Activated CD4-positive, alpha-beta T cell treated with anti-CD3 and anti-CD28 coated beads, Interleukin-2, amount 10 ng/mL, durations not matched to agents 24 days and 14 days (primary cell): ENCODE measurements around the gene NTPCR. TPM values are rescaled to one million over a fixed set of nuclear protein-coding genes. Genes with fewer than 3 reads are reported as not detected.
A peak's percentile ranks its signal among the peaks of the same experiment; 100 is the strongest.

Source experiments
- DNase-seq: peaks from one replicate; pipeline ENCODE4 v3.0.0; 2022
- H3K27ac Mint-ChIP-seq: one replicate; pipeline ENCODE4 v1.8.0; 2022; ENCODE audit warnings: mild to moderate bottlenecking, mixed read lengths
- H3K27me3 Mint-ChIP-seq: one replicate; pipeline ENCODE4 v1.8.0; 2022; ENCODE audit warnings: mixed read lengths
- H3K36me3 Mint-ChIP-seq: one replicate; pipeline ENCODE4 v1.8.0; 2022; ENCODE audit warnings: low read depth, mild to moderate bottlenecking, mixed read lengths
- H3K4me1 Mint-ChIP-seq: one replicate; pipeline ENCODE4 v1.8.0; 2021; ENCODE audit warnings: mixed read lengths
- H3K4me3 Mint-ChIP-seq: one replicate; pipeline ENCODE4 v1.8.0; 2022; ENCODE audit warnings: mild to moderate bottlenecking, moderate library complexity, mixed read lengths
- H3K9me3 Mint-ChIP-seq: one replicate; pipeline ENCODE4 v1.8.0; 2021; ENCODE audit warnings: mixed read lengths
- intact Hi-C: fragments of 100-400 bp; cut with micrococcal nuclease; formaldehyde crosslinking; loops from one replicate; pipeline ENCODE4 v1.15.1; 2023
- total RNA-seq: library from RNA; stranded (reverse); gene quantifications from 2 replicates; pipeline ENCODE4 v1.2.3, GENCODE V29; 2022

Gene NTPCR
- total RNA-seq, 1 donor from 2014 or later, result 30.5 TPM

DNA sequence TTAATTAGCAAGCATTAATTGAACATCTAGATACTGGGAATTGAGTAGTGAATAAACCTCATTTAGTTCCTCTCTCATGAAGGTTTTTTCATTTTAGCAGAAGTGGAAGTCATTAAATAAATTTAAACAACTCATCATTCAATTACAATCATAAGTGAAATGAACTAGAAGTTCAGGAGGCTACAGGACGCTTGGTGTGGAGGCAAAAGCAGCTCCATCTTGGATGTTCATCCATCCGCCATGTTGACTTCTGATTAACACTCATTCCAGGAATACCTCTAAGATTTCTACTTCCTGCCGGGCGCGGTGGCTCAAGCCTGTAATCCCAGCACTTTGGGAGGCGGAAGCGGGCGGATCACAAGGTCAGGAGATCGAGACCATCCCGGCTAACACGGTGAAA is 11.5 kb upstream of the NTPCR start:
- intact Hi-C loops, result no loop called here
- no peak overlapping the region for H3K4me3 Mint-ChIP-seq
- H3K36me3 Mint-ChIP-seq, result no peaks in the 10 kb centered on the region
- no peak for DNase-seq
- H3K4me1 Mint-ChIP-seq, result peaks cover 11% of the 10 kb centered on the region
- H3K27ac Mint-ChIP-seq, result no peak overlapping the region
- no peaks in the 10 kb centered on the region for H3K9me3 Mint-ChIP-seq
- peaks cover 3% of the 10 kb centered on the region for H3K27me3 Mint-ChIP-seq

DNA sequence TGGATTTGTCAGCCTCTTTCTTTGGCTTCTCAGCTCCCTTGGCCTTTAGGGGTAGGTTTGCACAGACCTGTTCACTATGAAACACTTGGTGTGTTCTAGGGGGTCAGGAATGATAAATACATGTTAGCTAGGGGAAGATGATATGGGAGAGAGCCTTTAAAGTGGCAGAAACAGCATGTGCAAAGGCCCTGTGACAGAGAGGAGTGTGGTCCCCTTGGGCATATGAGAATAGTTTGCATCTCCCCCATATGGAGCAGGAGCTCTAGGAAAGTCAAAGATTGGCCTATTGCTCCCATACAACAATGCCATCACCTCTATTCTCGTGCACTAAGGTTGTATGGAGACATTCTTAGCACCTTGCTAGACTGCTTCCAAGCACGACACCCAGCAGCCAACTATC is 10.7 kb upstream of the NTPCR start:
- Mint-ChIP-seq H3K4me1 (peaks cover 18% of the 10 kb centered on the region), H3K27me3 (peaks cover 3% of the 10 kb centered on the region), H3K36me3 (no peaks in the 10 kb centered on the region), H3K4me3 (no peak overlapping the region), H3K9me3 (no peaks in the 10 kb centered on the region), H3K27ac (no peak overlapping the region)
- DNase-seq, result no peak
- intact Hi-C loops, result no loop called here

GRCh38 chr1:232940262-232940661 is 10.1 kb upstream of the NTPCR start:
- intact Hi-C loops, result no loop called here
- no peak overlapping the region for H3K4me3 Mint-ChIP-seq
- no peak for DNase-seq
- H3K27ac Mint-ChIP-seq, result no peak overlapping the region
- peaks cover 3% of the 10 kb centered on the region for H3K27me3 Mint-ChIP-seq
- no peaks in the 10 kb centered on the region for H3K36me3 Mint-ChIP-seq
- H3K4me1 Mint-ChIP-seq, result peaks cover 18% of the 10 kb centered on the region
- no peaks in the 10 kb centered on the region for H3K9me3 Mint-ChIP-seq

DNA sequence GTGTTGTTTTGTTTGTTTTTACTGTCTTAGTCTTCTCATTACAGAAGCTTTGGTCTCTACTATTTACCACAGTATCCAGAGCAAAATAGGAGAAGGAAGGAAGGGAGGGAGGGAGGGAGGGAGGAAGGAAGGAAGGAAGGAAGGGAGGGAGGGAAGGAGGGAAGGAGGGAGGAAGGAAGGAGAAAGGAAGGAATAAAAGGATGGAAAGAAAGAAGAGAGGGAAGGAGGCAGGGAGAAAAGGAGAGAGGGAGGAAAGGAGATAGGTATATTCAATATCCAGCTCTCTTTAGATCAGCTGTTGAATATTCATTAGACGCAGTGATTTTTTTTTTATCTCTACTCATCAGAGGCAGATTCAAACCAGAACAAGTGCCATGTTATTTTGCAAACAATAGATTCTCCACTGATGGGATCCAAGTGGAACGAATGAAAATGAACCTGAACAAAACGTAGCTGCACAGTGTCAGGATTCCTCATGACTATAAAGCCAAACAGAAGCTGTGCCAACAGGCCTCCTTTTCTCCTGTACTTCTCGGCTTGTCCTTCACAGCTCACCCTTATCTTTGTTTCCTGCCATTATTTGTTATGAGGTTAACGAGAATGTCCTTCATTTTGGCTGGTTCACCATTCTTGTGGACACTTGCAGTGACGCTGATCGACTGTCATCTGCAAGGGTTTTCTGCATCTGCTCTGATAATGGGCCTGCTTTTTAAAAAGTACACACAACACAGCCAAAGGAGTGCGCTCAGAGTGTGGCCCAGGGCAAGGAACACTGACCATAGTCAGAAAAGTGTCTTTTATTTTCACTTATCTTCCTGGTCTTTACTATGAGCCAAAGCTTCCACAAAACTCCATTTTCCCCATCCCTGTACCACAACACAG is 7.8 kb upstream of the NTPCR start:
- Mint-ChIP-seq H3K27me3 (peaks cover 3% of the 10 kb centered on the region), H3K27ac (no peak overlapping the region), H3K36me3 (no peaks in the 10 kb centered on the region), H3K9me3 (no peaks in the 10 kb centered on the region), H3K4me3 (no peak overlapping the region), H3K4me1 (peaks cover 18% of the 10 kb centered on the region)
- DNase-seq, result no peak
- intact Hi-C loops, result no loop called here

DNA sequence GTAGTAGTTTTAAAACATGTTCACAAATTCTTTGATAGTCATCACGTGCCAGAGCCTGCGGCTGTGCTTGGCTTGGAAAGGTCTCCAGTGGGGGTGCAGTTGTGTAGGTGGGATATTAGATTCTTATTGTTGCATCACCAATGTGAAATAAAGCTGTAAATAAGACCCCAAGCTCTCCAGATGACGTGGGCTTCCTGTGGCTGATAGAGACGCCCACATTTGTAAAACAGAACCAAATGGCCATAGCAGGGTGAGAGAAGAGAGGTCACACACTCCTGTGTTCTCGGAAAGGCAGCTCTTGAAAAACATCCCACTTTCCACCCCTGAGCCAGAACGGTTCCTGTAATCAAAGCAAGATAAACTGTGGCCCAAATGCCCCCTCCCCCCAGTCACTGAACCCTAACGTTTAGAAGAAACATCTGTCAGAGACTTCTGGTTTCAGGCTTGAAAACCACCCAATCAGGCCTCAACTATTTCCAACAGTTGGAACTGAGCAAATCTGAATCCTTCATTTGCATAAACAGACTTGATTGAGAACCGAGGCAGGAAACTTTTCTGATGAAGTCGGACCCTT is 6.6 kb upstream of the NTPCR start:
- Mint-ChIP-seq H3K36me3 (no peaks in the 10 kb centered on the region), H3K27ac (peak overlapping the region; percentile 48), H3K4me1 (peaks cover 13% of the 10 kb centered on the region), H3K9me3 (no peaks in the 10 kb centered on the region), H3K27me3 (no peaks in the 10 kb centered on the region), H3K4me3 (no peak overlapping the region)
- intact Hi-C loops, result no loop called here
- DNase-seq, result no peak

- DNase-seq, result no peak
- H3K27ac Mint-ChIP-seq, result peak overlapping the region; percentile 70
- no peaks in the 10 kb centered on the region for H3K36me3 Mint-ChIP-seq
- peaks cover 17% of the 10 kb centered on the region for H3K4me1 Mint-ChIP-seq
- H3K4me3 Mint-ChIP-seq, result no peak overlapping the region
- H3K27me3 Mint-ChIP-seq, result no peaks in the 10 kb centered on the region
- intact Hi-C loops, result no loop called here
- peaks cover 3% of the 10 kb centered on the region for H3K9me3 Mint-ChIP-seq
Measured at GRCh38 chr1:232944347-232944746, 6.1 kb upstream of the NTPCR start.

DNA sequence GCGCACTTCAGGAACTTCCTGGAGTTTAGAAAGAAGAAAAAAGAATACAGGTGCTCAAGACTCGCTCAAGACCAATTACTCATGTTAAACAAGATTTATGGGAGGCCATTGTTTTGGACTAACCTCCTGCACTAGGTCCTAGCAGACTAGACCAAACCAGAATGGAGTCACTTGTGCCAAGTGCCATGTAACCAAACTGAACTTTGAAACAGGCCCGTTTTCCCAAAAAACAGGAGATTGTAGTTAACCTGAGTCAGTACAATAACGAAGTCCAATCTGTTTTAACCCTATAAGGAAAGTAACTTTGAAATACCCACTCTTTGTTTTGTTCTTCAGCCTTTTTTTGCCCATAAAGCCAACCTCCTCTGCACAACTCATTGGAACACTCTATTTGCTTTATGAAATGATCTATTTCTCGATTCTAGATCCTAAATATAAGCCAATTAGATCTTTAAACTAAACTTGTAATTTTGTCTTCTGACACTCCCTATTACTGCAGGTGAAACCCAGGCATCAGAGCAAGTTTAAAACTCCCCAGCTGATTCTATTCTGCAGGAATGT is 695 bp upstream of the NTPCR start:
- Mint-ChIP-seq H3K9me3 (peaks cover 9% of the 10 kb centered on the region), H3K4me3 (peak overlapping the region; percentile 94), H3K27ac (peak overlapping the region; percentile 93), H3K27me3 (no peaks in the 10 kb centered on the region), H3K4me1 (peaks cover 32% of the 10 kb centered on the region), H3K36me3 (peaks cover 6% of the 10 kb centered on the region)
- DNase-seq, result no peak
- intact Hi-C loops, result loop anchor here (1.0 to 5.0 kb wide), 5 partner anchors 25 to 378 kb away; partner anchors contain the start of genes MAP10, MAP3K21 and SIPA1L2

GRCh38 chr1:232951180-232951579 is 769 bp downstream of the NTPCR start:
- Mint-ChIP-seq H3K4me1 (peaks cover 32% of the 10 kb centered on the region), H3K27ac (peak overlapping the region; percentile 93), H3K27me3 (no peaks in the 10 kb centered on the region), H3K4me3 (peak overlapping the region; percentile 94), H3K9me3 (peaks cover 9% of the 10 kb centered on the region), H3K36me3 (peaks cover 9% of the 10 kb centered on the region)
- DNase-seq, result peak; percentile 77
- intact Hi-C loops, result loop anchor here (1.0 to 5.0 kb wide), 5 partner anchors 59 to 376 kb away; partner anchors contain the start of genes MAP10, MAP3K21, PCNX2 and SIPA1L2

GRCh38 chr1:232951605-232952004 is 1.2 kb downstream of the NTPCR start:
- Mint-ChIP-seq H3K36me3 (peaks cover 13% of the 10 kb centered on the region), H3K27ac (peak overlapping the region; percentile 93), H3K4me1 (peaks cover 32% of the 10 kb centered on the region), H3K9me3 (peaks cover 9% of the 10 kb centered on the region), H3K27me3 (no peaks in the 10 kb centered on the region), H3K4me3 (peak overlapping the region; percentile 94)
- intact Hi-C loops, result loop anchor here (1.0 to 5.0 kb wide), 5 partner anchors 59 to 376 kb away; partner anchors contain the start of genes MAP10, MAP3K21, PCNX2 and SIPA1L2
- no peak for DNase-seq

DNA sequence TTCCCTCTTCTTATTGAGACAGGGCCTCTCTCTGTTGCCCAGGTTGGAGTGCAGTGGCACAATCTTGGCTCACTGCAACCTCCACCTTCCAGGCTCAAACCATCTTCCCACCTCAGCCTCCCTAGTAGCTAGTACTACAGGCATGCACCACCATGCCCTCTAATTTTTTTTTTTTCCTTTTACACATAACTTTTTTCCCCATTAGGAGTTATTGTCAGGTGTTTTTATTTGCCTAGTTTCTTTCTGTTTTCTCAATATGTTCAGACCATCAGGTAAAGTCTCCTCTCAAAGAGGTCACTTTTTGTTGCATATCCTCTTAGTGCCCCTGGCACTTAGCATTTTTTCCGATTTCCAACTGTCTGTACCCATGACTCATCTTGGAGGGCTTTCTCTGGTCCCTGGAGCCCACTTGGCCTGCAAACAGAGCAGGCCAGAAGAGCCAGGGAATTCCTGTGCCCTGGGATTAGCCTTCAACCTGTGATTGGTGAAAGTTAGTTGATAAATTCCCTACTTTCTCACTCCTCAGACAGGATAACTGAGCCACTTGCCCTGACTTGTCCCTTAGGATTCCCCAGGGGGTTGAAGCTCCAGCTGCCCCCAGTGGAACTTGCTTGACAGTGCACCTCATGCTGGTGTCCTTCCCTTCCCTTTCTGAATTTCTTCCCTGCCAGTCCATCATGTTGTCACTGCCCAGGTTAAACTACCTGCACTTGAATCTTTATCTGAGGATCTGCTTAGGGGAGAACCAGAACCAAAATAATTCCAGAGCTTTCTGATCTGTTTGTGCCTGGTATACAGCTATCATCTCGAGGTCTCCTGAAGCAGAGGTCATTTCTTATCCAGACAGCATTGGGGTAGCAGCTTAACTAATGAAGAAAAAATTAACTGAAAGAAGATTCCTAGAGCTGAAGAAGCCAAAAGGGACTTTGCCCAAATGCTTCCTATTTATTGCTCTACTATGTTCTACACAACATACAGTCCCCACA is 2.4 kb downstream of the NTPCR start:
- peak overlapping the region; percentile 50 for H3K4me3 Mint-ChIP-seq
- H3K27ac Mint-ChIP-seq, result peak overlapping the region; percentile 54
- DNase-seq, result peak; percentile 76
- no peaks in the 10 kb centered on the region for H3K27me3 Mint-ChIP-seq
- peaks cover 34% of the 10 kb centered on the region for H3K4me1 Mint-ChIP-seq
- peaks cover 12% of the 10 kb centered on the region for H3K9me3 Mint-ChIP-seq
- H3K36me3 Mint-ChIP-seq, result peaks cover 24% of the 10 kb centered on the region
- intact Hi-C loops, result loop anchor here (5.0 kb wide), 2 partner anchors 61 to 374 kb away; partner anchors contain the start of gene MAP3K21

- Mint-ChIP-seq H3K4me3 (no peak overlapping the region), H3K9me3 (peaks cover 8% of the 10 kb centered on the region), H3K27me3 (no peaks in the 10 kb centered on the region), H3K36me3 (peaks cover 42% of the 10 kb centered on the region), H3K27ac (no peak overlapping the region), H3K4me1 (peaks cover 28% of the 10 kb centered on the region)
- intact Hi-C loops, result loop anchor here (5.0 kb wide), 2 partner anchors 62 to 373 kb away; partner anchors contain the start of gene MAP3K21
- DNase-seq, result no peak
Measured at GRCh38 chr1:232954594-232955365, 4.4 kb downstream of the NTPCR start.

- Mint-ChIP-seq H3K27ac (no peak overlapping the region), H3K4me1 (peaks cover 23% of the 10 kb centered on the region), H3K4me3 (no peak overlapping the region), H3K9me3 (peaks cover 5% of the 10 kb centered on the region), H3K36me3 (peaks cover 45% of the 10 kb centered on the region), H3K27me3 (no peaks in the 10 kb centered on the region)
- intact Hi-C loops, result no loop called here
- no peak for DNase-seq
Measured at GRCh38 chr1:232956081-232956480, 5.7 kb downstream of the NTPCR start.
